CD4-positive, alpha-beta T cell treated with Interleukin-17A for 4 hours (primary cell): ENCODE data around the gene ARPP21.

ENCODE experiments used
- DNase-seq: peaks from one replicate; pipeline ENCODE4 v3.0.0-alpha.2; 2020; ENCODE audit warnings: mixed read lengths

The ARPP21 gene

DNA sequence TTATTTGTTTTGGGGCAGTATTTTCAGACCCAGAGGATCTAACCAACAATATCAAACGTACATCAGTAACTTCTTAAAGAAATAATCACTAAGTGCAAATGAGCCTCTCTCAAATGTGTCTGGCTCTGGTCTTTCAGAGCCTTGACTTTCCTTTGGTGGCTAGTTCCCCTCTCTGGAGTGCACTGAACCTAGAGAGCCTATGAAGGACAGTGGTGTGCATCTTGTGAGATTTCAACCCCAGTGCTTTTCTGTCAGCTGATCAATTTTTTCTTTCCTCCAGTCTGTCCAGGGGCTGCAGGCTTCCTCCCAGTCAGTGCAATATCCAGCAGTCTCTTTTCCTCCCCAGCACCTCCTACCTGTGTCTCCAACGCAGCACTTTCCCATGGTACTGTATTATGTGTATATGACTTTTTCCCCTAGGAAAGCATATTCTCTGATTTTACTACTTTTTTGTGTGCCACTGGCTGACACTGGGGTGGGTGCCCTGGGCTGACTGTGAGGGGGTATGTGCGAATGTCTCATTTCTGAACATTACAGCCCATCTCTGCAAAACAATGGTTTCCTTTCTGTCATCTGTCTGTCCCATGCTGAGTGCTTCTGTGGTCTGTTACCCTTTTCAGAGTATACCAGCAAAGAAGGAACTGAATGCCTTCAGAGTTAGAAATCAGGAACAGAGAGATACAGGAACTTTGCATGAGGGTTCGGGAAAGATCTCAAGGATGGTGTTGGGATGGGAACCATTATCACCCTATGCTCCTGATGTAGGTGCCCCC, 98.8 kb downstream of the ARPP21 start:
- DNase-seq = no peak

DNA sequence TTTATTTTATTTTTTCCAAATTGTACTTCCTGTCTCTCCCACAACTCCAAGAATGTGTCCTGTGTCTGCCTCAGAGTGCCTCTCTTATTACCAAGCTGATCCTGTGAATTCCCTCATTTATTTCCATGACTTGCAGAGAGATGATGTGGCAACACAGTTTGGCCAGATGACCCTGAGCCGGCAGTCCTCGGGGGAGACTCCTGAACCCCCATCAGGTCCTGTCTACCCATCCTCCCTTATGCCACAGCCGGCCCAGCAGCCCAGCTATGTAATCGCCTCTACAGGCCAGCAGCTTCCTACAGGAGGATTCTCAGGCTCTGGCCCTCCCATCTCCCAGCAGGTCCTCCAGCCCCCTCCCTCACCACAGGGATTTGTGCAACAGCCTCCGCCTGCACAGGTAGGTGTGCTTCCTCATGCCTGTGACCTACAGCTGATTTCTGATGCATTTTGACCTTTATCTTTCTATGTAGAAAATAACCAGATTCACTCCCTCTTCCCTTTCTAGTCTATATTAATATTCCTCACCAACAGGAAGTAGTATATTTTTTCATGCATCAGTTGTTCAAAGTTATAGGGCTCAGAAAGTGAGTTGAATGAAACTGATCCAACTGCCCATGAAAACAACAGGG, 100.0 kb downstream of the ARPP21 start:
- no peak for DNase-seq

DNA sequence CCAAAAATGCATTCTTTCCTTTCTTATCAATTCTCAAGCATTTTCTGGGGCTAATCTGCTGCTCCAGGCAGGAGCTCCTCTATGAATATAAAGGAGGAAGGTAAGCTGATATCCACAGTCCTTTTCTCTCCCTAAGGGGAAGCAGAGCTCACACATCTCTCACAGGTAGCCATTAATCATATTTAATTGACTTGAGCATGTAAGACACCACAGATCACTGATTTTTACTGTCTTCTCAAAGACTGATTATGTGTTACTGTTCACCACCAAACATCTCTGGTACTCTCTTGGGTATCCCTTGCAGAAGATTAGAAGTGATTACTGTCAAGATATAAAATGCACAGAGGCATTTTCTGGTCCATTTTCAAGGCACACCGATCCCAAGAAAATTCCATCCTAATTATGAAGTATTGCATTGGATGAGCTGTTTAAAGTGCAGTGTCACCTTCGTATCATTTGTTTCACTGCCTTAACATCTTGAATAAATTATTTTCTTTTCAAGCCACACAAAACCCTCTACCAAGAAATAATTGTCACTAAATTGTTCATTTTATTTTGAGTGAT, 100.7 kb downstream of the ARPP21 start:
- no peak for DNase-seq

DNA sequence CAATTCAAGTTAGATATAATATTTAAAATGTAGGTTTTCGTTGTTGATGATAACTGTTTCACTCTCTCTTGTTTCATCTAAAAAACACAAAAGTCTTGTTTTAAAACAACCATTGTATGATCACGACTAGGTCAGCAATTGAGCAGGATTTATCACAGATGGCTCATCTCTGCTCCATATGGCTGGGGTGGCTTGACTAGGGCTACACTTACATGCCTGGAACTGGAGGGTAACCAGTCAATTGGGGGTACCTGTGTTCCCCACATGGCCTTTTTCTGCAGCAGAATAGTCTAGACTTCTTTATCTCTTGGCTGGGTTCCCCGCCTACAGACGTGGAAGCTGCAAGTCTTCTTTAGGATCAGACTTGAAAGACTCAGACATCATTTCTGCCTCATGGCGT, 103.9 kb downstream of the ARPP21 start:
- no peak for DNase-seq

DNA sequence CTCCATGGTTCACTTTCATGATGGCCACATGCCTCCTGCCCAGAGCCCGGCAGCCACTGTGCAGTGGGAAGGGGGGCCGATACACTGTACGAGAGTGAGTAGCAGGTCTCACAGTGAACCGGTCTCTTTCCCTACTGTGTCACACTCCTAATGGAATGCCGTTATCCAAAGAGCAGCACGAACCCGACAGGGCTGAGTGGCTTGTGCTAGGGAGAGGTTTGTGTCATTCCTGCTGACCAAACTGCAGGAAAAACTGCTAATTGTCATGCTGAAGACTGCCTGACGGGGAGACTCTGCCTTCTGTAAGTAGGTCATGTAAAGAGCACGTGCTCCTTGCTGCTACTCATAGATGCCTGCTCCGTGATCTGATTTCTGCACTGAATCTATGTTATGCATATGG, 105.1 kb downstream of the ARPP21 start:
- no peak for DNase-seq

DNA sequence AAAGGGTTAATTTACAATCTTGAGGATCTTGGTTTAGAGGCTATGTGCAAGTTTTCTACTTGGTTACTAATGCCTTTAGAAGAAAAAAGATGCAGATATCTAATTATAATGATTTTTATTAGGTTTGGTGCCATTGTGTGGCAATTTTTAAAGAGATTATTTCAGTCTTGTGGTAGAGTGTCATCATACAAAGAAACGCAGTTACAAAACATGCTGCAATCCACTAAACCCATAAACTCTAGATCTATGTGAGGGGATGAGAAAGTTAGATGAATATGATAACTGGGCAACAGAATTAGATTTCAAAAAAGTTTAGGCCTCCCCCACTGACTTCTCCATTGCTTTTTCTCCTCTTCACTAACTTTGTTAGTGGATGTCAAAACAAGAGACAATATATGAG, 106.0 kb downstream of the ARPP21 start:
- no peak for DNase-seq

DNA sequence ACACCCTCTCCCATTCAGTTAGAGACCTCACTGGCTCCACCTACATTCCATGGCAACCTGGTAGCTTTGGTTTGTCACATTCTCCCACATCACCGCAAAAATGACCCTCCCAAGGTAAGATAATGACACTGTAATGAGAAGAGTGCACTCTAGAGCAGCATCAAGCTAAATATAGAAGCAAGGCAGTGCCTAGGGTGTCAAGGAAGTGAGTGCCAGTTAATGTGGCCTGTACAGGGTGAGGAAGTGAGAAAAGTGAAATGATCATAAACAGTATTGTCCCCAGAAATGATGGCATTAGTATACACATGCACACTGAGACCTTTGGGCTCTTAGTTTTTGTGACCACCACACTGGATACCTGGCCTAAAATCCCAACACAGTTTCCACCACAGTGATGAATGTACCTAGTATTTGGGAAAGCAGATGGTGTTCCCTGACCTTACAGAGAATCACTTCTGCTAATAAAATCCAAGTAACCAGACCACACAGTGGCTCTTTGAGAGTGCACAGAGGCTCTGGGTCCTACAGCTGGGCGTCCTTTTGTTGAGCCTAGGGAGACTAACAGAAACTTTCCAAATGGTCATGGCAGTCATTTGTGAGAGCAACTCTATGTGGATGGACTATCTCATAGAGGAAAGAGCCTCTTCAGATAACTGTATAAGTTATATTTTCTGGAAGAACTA, 106.6 kb downstream of the ARPP21 start:
- no peak for DNase-seq

DNA sequence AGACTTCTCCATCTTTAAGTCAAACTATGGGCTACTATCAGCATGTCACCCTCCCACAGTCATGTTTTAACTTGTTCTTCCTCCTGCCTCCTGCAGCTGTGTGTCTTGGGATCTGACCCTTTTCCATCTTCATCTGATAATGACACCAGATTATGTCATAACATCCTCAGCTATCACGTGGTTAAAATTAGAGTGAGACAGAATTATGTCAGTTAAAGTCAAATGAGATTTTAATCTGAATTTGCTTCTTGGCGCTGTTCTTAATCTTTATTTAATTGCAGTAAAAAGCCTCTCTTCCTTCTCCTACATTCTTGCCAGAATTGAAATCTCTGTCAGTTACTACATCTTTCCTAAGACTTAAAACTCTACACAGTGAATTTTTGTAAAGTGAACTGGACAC, 107.2 kb downstream of the ARPP21 start:
- DNase-seq = no peak

DNA sequence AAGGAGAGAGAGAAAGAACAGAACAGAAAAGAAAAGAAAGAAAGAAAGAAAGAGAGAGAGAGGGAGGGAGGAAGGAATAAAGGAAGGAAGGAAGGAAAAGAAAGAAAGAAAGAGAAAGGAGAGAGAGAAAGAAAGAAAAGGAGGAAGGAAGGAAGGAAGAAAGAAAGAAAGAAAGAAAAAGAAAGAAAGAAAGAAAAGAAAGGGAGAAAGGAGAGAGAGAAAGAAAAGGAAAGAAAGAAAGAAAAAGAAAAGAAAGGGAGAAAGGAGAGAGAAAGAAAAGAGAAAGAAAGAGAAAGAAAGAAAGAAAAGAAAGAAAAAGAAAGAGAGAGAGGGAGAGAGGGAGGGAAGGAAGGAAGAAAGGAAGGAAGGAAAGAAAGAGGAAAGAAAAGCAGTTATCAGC, 108.8 kb downstream of the ARPP21 start:
- no peak for DNase-seq

DNA sequence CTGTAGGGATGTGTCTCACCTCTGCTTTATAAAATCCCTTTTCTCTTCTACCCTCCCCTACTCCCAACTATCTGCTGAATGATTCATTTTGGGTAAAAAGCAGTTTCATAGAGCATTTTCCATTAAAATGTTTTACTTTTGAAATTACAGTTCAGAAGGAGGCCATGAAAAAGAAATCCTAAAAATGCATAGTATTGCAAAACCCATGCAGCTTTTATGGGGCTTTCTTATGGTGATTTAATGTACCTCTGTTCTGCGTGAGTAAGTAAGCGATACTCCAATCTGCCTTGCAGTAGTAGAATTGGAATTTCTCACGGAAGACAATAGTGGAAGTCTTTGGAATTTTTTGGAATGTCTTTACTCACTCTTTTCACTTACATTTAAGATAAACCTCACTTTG, 111.9 kb downstream of the ARPP21 start:
- no peak for DNase-seq

DNA sequence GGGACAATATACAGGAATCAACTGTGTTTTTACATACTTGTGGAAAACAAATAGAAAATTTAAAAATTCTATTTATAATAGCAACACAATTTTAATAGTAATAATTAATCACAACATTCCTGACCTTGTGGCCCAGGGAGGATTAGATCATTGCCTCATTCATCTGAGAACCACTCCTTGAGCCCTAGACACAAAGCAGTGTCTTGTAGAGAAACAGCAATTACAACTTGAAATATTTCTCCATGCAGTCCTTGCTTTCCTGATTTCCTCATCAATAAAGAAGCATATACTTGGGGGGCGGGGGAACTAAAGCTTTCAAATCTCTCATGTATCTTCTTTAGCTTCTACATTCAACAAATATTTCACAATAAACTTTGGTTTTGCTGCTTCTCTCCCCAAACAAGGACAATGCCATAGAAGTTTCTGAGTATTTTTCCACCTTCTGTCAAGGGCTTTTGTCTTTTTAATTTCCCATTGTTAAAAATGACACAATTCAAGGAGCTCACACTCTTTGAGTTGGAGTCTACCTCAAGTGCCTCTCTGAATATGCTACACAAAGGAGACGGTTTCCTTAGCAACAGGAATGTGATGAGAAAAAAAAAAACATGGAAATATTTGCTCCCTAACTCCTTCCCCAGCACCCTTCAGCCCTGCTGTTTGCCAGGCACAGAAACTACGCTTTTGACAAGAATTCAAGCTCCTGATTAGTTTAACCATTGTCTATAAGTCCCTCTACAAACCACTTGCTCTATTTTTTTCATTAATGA, 118.8 kb downstream of the ARPP21 start:
- DNase-seq = no peak

DNA sequence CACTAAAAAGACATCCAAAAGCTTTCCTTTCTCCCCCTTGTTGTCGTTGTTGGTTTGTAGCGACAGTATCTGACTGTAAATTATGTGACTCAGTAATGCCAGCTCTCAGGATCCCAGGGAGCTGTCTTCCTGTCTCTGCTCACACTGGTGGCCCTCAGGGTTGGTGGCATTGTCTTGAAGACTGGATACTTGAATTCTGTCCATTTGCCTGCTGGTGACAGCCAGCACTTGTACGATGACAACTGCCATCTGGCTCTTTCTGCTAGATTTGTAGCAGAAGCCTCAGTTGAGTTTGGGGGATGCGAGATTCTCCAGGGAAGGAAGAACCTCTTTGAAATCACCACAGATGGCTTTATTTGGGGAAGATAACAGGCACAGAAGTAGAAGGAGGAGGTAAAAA, 120.8 kb downstream of the ARPP21 start:
- DNase-seq = no peak

DNA sequence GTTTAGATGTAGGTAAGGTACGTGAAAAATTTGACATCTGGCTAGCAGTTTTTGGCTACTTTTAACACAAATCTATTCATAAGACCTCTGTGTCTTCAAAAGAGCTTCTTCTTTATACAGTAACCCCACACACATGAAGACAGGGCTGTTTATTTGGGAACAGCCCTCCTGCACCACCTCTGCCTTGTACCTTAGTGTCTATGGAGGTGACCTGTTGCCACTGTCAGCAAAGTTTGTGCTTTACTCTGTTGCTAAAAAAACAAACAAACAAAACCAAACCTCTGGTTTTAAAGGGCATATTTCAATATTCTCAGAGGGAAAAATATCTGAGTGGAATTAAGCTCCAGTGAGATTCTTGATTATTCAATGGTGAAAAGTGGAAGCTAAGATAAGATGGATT, 122.0 kb downstream of the ARPP21 start:
- DNase-seq = no peak

DNA sequence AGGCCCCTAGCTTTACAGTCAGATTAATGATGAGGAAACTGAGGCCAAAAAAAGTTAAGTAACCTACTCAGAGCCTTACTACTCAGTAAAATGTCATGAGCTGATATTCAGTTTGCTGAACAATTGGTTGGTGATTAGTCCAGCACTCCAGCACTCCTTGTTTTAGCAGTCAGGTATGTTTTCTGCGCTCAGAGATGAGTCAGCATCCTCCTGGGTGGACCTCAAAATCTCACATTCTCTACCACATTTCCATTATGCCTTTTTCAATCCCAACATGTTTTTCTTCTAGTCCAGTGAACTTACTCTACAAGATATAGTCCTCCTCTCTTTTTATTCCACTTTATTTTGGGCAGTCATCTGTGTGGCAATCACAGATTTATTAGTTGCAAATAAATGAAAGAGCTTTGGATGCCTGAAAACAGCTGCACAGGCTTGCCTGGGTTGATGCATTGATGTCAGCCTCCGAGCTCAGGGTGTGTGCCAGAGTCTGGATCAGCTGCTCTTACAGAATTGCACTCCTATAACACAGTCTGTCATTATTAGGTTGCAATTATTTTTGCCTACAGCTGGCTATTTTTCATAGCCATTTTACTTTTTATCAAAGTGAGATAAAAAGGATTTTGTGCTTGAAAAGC, 133.2 kb downstream of the ARPP21 start:
- DNase-seq = no peak

DNA sequence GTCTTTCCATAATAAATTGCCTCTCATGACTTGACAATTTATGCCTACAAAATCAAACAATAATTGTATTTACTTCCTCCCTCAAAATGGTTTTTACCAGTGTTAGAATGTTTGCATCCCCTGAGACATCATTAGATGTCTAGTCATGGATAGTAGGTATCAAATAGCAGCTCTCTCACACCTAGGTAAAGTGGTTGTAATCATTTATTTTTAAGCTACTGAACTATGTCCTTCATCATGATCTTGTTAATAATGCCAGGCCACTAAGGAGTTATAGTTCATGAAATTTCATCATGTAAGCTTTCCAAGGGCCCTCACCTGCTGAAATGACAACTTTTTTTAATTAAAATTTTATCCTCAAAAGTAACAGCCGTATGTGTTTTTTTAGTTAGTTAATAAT, 134.1 kb downstream of the ARPP21 start:
- DNase-seq = no peak

DNA sequence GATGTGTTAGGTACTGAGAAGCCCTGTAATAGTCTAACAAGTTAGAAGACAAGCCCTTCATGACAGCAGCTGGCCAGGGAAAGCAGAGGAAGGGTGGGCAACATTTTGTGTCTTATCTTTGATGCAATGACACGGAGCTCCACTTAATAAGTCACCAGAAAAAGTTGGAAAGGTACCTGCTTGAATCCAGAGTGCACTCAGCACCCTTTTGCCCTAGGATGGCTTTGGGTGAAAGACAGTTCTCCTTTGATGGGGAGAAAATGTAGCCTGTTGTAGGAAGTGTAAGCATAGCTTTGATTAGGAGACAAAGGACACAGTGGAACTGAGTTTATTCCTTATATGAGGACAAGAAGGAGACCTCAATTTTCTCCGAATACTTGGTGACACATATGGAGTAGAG, 137.0 kb downstream of the ARPP21 start:
- no peak for DNase-seq

DNA sequence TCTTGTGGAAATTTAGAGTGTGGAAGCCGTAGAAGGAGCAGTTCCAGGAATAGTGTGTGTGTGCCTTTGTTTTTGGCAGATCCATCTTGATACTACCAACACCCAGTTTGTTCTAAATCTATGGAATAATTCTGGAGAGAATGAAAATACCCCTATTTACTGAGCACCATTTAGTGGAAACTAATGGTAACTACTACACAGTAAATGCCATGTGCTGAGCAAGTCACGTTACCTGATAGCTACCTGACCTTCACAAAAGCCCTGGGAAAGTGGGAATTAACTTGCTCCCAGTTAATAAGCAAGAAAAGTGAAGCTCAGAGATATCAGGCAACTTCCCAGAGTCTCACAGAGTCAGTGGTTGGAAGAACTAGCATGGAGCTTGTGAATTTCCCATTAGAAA, 137.7 kb downstream of the ARPP21 start:
- DNase-seq = no peak

DNA sequence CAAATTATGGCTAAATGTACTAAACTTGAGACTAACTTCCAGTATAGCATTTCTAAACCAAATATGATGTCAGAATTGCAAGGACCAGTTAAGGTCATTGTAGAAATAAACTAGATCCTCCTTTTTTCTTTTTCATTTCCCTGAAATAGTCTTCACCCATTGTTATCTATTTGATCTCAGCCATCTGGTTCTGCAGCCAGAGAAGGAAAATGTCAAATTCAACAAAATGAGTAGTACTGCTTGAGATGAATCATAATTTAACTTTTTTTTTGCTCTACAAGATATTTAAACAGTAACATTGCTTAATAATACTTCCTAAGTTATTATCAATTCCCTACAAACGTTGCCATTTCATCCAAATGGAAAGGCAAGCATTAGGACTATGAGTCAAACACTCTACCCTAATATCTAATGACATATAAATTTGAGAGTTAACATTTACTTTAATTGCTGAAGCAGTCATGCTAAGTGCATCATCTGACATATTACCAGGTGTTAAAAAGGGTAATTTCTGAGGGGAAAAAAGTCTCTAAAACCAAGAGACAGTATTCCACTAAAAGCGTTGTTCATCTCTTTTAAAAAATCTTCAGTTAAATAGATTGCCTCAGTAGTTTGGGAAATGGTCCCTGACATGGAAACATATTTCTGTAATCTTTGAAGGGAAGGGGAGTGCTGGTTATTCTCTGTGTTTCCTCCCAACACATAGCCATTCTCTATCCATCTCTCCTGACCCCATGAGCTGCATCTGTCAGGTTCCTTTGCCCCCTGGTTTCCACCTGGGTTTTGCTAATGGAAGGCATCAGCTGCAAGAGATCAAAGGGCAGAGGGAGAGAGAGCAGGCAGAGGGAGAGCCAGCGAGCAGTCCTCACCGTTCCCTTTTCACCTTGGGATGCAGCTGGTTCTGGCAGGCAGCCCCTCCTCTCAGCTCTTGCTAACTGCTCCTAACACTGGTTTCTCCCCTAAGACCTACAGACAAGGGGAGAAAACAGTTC, 138.5 kb downstream of the ARPP21 start:
- no peak for DNase-seq

DNA sequence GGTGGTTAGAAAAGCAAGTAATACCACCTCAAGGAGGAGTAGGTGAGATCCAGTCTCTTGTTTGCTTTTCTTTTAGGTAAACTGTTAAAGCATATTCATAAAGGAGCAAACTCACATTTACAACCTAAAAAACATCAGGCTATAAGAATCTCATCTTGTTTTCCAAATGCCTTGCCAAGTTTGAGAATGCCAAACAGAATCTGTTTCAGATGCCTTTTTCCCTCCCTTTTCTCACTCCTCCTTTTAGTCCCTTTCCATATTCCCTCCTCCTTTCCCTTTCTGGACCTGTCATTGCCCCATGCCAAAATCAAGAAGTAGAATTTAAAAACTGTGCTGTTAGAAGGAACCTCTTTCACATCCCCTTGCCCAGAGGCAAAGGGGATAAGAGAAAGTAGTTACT, 140.3 kb downstream of the ARPP21 start:
- no peak for DNase-seq

DNA sequence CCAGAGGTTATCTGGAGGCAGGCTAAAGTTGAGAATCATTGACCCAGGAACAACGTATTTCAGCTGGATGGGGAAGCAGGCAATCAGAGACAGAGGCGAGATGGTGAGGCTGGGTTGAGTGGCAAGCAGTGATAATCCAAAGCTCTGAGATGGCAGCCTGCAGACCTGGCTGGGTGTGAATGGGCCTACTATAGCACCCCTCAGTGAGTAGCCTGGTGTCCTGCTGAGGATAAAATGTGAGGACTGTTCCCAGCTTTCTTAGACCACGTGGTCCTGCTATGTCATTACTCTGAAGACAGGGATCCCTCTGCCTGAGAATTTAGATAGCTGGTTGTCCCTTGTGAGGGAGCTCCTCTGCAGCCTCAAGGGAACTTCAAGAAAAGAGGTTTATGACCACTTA, 141.5 kb downstream of the ARPP21 start:
- DNase-seq = no peak

DNA sequence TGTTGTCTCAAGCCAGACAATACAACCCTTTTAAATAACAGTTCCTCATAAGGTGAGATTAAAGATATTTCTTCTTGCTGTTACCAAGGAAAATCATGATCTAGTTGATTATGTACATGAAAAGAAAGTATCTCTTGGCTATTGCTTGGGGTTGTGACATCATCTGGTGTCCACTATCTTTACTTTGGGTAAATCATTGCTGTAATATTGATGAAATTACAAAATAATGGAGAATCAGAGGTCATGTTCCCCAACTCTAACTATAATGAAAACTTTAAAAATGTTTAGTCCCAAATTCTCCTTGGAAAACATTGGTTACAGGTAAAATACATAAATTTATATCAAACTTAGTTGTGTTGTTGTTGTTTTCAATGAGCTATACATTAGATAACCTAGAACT, 142.2 kb downstream of the ARPP21 start:
- no peak for DNase-seq
